SK-N-SH treated with all-trans-retinoic acid at 6 μM for 48 hours (cell line): ENCODE measurements around the gene STK33.
A peak's percentile ranks its signal among the peaks of the same experiment; 100 is the strongest.

Experiments used
- CSRNP3 ChIP-seq: fragments of 250-450 bp; sonication (Bioruptor Pico); IDR thresholded peaks from 2 replicates; pipeline ENCODE4 v1.5.1; 2021; ENCODE audit warnings: mild to moderate bottlenecking, moderate library complexity
- OSR1 ChIP-seq: fragments of 250-450 bp; sonication (Bioruptor Pico); IDR thresholded peaks from 2 replicates; pipeline ENCODE4 v1.8.0; 2022; ENCODE audit warnings: moderate library complexity, mild to moderate bottlenecking, inconsistent platforms
- RARB ChIP-seq: fragments of 250-450 bp; sonication (Bioruptor Pico); IDR thresholded peaks from 2 replicates; pipeline ENCODE4 v1.8.0; 2021; ENCODE audit warnings: mild to moderate bottlenecking, moderate library complexity
- TCF4 ChIP-seq: fragments of 250-450 bp; sonication (Bioruptor Pico); IDR thresholded peaks from 2 replicates; pipeline ENCODE4 v1.8.0; 2021; ENCODE audit warnings: mild to moderate bottlenecking, moderate library complexity, borderline replicate concordance
- ZC3H10 ChIP-seq: fragments of 250-450 bp; sonication (Bioruptor Pico); IDR thresholded peaks from 2 replicates; pipeline ENCODE4 v1.5.1; 2021; ENCODE audit warnings: mild to moderate bottlenecking, moderate library complexity
- ZNF70 ChIP-seq: fragments of 450-650 bp; formaldehyde crosslinking; IDR thresholded peaks from 2 replicates; pipeline ENCODE4 v1.5.0; 2020; ENCODE audit warnings: mild to moderate bottlenecking, moderate library complexity

- no peak for TF ChIP-seq OSR1
- TF ChIP-seq CSRNP3 (CRISPR knock-in tag): no peak
- no peak for TF ChIP-seq ZNF70
- TF ChIP-seq TCF4 (CRISPR knock-in tag): peak; percentile 38; the same call in 1 of the 2 replicates
- TF ChIP-seq ZC3H10 (CRISPR knock-in tag): no peak
- no peak for TF ChIP-seq RARB (CRISPR knock-in tag)
Observed at GRCh38 chr11:8354622-8355415, 239.2 kb downstream of the STK33 start.
